HG03575 (cell line): ENCODE measurements around the gene AP2S1.
"Not testable (repeated sequence)": the region's sequence is repeated elsewhere in the genome, so short reads cannot be mapped to it uniquely, and the experiment has no call there.

Experiments
- ATAC-seq: cut with Tn5 transposase; IDR thresholded peaks from one replicate; pipeline ENCODE4 v1.9.1; 2021; ENCODE audit not compliant: unreplicated experiment, insufficient number of reproducible peaks, low FRiP score; ENCODE audit errors: extremely low read depth

Gene AP2S1

GRCh38 chr19:46815833-46816627 lies 34.6 kb downstream of the AP2S1 start:
- no peak for ATAC-seq

- ATAC-seq: no peak
These were observed 36.7 kb downstream of the AP2S1 start for GRCh38 chr19:46813839-46814358.

GRCh38 chr19:46812977-46813838 lies 37.4 kb downstream of the AP2S1 start:
- ATAC-seq: no peak

- ATAC-seq: no peak
These were observed 40.9 kb downstream of the AP2S1 start for GRCh38 chr19:46809534-46810272.

GRCh38 chr19:46806656-46807055 lies 44.0 kb downstream of the AP2S1 start:
- ATAC-seq: no peak

GRCh38 chr19:46804432-46804831 lies 46.2 kb downstream of the AP2S1 start:
- not testable (repeated sequence) for ATAC-seq

GRCh38 chr19:46803555-46803954 lies 47.1 kb downstream of the AP2S1 start:
- no peak for ATAC-seq

- no peak for ATAC-seq
These were observed 48.5 kb downstream of the AP2S1 start for GRCh38 chr19:46802152-46802551.

- ATAC-seq: no peak
These were observed 51.9 kb downstream of the AP2S1 start for GRCh38 chr19:46798713-46799112.

- ATAC-seq: no peak
These were observed 52.8 kb downstream of the AP2S1 start for GRCh38 chr19:46797881-46798280.

GRCh38 chr19:46791944-46792343 lies 58.7 kb downstream of the AP2S1 start:
- no peak for ATAC-seq

GRCh38 chr19:46789371-46789770 lies 61.3 kb downstream of the AP2S1 start:
- ATAC-seq: no peak

- no peak for ATAC-seq
These were observed 61.7 kb downstream of the AP2S1 start for GRCh38 chr19:46788968-46789338.

GRCh38 chr19:46788262-46788967 lies 62.2 kb downstream of the AP2S1 start, which contains the start of gene SLC1A5:
Gene SLC1A5, minus strand, starts transcription at chr19:46788594. Its CDS starts 629 bp downstream, at chr19:46787965.
- no peak for ATAC-seq
